Subcutaneous adipose tissue (tissue), 4 donors: ENCODE data around the gene RAD51B. TPM values are rescaled to one million over a fixed set of nuclear protein-coding genes. Genes with fewer than 3 reads are reported as not detected.

Source experiments
- total RNA-seq, 4 donors: library from RNA; depleted of rRNA; stranded (reverse); fragments of >200 nt; gene quantifications; one replicate each; pipeline ENCODE4 v1.1.0, GENCODE V29; 2016
- TF ChIP-seq, protein P1 (sequence below): fragments of 450-650 bp; IDR thresholded peaks from one replicate; pipeline ENCODE4 v1.5.1; 2016; ENCODE audit warnings: low read depth, mild to moderate bottlenecking, control low read depth, antibody characterized with exemption, moderate library complexity

The RAD51B gene
- total RNA-seq, 4 donors from 2014 or later: 9.7 to 24.1 (median 16.7) TPM

DNA sequence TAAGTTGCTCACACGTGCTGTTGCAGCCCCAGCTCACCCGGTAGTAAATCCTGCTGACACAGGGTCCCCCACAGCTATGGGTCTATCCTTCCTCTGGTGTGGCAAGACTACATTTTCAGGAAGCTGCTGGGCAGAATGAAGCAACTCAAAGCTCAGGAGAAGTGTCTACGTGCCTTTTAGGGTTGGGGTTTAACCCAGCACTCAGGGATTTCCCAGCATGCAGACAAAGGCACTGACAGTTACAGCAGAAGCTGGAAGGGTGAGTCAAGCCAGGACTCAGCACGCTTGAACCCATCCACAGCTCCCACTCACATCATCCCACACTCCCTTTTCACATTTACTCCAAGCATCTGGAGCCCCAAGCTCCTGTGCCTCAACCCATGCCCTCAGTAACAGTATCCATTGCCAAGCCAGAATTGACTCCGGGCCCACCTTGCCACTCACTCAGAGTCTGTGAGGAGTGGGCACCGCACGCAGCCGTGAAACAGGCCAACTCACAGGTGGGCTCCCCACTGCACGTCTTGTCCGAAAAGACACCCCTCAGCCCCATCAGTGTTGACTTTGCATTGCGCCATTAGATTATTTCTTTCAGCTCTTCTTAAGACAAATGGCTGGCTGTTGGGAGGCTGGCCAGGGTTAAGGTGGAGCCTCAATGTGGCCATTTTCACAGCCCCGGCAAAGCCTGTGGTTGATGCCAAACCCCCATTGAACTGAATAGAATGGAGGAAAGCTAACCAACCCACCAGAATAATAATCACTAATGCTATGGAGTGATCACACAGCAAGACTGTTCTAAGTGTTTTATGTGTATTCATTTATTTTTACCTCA is 913.7 kb downstream of the RAD51B start:
- TF ChIP-seq, protein P1, sequence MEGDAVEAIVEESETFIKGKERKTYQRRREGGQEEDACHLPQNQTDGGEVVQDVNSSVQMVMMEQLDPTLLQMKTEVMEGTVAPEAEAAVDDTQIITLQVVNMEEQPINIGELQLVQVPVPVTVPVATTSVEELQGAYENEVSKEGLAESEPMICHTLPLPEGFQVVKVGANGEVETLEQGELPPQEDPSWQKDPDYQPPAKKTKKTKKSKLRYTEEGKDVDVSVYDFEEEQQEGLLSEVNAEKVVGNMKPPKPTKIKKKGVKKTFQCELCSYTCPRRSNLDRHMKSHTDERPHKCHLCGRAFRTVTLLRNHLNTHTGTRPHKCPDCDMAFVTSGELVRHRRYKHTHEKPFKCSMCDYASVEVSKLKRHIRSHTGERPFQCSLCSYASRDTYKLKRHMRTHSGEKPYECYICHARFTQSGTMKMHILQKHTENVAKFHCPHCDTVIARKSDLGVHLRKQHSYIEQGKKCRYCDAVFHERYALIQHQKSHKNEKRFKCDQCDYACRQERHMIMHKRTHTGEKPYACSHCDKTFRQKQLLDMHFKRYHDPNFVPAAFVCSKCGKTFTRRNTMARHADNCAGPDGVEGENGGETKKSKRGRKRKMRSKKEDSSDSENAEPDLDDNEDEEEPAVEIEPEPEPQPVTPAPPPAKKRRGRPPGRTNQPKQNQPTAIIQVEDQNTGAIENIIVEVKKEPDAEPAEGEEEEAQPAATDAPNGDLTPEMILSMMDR: no peak

DNA sequence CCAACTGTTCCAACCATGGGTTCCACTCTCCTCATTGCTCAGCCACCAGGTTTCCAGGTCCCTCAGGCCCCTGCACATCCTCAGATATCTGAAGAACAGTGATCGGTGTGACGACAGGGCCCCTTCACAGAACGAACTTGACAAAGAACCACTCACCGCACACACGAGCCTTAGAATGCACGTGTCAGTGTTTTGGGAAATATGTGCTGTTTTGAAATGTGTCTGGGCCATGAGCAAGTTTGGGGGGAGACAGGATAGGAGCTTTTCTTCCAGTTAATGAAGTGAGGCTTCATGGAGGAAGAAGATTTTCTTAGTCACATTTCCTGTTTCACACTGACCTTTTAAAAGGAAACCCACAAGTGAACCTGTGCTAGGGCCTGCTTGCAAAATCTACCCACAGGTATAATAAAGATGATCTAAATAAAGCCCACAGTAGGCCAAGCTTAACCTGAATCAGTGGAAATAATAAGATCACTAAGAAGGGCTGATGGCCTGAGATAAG is 914.7 kb downstream of the RAD51B start:
- TF ChIP-seq, protein P1: no peak

- TF ChIP-seq, protein P1: no peak
Measured at GRCh38 chr14:68735856-68736255, 916.3 kb downstream of the RAD51B start.

DNA sequence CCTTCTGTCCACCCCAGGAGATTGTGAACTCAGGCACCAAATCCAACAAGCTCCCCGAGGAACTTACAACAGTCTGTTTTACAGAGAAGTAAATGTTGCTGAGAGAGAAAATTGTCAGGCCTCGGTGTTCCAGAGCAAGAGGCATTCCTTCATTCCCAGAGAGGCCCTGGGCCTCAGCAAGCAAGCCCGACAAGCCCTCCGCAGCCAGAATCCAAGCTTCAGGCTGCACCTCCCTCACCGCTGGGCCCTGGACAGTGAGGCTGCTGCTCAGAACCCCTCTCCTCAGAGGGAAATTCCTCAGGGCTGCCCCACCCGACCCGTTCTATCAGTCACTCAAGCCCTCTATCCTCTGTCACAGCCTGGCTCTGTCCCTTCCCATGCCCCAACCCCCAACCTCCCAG is 916.9 kb downstream of the RAD51B start:
- TF ChIP-seq, protein P1: no peak

DNA sequence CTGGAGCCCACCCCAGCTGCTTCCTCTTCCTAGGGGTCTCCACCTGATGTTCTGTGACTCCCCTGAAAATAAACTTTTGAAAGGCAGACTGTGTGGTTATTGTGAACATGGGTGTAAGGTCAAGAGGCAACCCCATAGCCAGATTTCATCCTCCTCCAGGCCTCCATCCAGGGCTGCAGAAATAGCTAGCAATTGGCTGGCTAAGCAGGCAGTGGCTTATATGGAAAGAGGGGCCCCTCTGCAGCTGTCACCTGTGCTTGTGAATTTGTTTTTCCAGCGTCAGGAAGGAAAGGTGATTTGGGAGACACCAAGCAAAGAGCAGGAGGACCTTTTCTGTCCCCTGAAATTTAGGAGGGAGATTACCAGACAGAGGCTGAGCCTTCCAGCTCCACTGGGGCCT is 917.5 kb downstream of the RAD51B start:
- TF ChIP-seq, protein P1: no peak

GRCh38 chr14:68738559-68738958 is 919.0 kb downstream of the RAD51B start:
- TF ChIP-seq, protein P1: no peak

DNA sequence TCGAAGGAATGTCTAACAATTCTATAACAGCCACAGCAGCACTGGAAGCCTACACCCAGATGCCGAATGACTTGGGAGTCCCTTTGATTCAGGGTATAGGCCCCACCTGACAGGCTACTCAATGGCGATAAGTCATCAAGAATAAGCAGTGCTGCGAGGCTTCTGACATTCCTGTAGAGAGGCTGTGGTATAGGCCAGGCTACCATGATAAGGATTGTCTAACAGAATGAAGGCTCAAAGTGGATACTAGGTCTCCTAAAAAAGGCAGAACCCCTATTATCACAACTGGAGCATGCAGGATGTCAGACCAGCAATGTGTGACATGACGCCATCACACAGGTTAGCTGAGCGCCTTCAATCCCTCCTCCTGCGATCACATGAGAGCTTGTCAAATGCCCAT is 920.1 kb downstream of the RAD51B start:
- TF ChIP-seq, protein P1: no peak
